Measurements from ENCODE around the gene FADS3.

Gene FADS3

DNA sequence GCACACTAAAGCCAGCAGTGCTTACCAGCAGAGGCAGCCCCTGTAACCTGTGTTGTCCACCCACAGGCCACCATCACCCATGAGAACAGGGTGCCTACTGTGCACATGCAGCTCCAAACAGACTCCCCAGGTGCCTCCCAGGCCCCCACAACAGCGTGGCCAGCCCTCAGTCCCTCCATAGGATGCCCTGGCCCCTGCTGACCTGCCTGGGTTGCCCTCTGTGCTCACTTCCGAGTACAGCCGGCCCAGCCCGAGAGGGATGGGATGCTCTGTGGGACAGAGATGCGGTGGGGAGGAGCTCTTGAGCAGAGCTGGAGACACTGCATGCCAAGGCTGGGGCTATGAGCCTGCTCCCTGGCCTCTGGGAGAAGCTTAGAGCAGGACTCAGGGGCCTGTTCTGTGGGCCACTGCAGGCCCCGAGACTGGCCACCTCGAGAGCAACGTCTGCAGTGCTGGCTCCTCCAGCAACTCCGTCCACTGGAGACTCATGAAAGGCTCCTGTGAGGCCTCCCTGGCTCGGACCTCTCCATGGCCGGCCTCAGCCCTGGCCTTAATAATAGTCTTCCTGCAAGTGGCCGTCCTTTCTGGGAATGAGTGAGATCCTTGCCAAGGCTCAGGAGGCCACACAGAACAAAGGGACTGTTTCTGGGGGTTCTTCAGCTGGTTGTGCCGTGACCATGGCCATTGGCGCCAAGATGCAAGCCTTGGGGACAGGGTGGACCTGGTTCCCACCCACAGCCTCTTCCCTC, 36.2 kb downstream of the FADS3 start:
- DNase-seq: no peak

- no peak for DNase-seq
These were observed 37.0 kb downstream of the FADS3 start for GRCh38 chr11:61854206-61854895.

- DNase-seq: no peak
These were observed 37.6 kb downstream of the FADS3 start for GRCh38 chr11:61853698-61854169.

DNA sequence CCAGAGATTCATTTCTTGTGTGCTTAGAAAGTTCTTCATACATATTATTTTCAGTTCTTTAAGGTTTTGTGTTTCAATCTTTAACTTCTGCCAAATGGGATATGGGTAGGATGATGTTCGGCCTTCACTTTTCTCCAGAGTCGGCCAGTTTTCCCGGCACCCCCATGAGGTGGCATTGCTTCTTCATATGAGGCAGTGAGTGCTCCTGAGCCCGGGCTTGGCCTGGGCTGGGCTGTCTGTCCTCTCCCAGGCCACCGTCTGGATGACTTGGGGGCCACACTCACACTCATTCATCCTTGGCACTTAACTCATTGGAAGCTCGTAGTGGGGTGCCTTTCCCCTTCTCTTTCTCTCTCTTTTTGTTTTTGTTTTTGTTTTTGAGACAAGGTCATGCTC, 39.4 kb downstream of the FADS3 start:
- DNase-seq: no peak

DNA sequence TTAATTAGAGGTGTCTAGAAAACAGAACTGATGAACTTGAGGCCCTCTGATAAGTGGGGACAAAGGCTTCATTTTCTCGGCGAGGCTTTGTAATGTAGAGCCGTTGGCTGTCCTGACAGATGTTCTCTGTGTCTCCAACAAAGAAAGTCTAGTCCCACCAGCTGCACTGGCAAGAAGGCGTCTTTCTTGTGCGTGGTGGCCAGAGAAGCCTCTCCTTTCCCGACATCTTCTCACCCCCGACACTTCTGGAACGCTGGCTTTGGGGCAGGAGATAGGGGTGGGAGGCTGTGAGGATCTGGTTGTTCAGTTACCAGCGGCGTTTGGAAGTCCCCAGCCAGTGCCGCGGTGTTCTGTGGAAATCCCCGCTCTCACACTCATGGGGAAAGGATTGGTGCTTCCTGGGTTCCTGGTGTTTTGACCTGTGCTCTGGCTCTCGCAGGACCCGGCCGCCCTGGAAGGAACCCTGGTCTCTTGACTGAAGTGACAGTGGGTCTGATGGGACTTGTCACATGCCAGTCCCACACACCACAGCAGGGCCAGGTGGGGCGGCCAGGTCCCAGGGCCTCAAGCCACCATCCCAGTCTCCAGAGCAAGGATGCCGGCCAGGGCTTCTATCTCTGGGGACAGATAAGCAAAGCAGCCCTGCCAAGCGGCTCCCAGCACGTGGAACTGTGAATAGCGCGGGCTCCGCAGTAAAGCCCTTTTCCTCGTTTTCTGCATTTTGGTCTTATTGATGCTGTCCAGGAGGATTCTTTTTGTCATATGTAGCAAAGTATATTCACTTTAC, 40.0 kb downstream of the FADS3 start:
- no peak for DNase-seq

GRCh38 chr11:61850687-61851086, 40.7 kb downstream of the FADS3 start:
- DNase-seq: no peak

DNA sequence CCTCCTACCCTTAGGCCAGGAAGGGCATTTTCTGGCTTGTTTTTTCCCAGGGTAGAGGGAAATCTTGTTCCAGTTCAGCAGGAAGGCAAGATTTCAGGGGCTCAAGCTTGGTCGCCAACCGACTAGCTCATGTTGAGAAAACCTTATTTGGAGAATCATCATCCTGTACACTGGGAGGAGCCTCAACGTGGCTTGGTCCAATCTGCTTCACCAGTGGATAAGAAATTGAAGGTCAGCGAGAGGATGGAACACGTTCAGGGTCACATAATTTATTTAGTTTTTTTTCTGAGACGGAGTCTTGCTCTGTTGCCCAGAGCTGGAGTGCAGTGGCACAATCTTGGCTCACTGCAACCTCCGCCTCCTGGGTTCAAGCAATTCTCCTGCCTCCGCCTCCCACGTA, 42.7 kb downstream of the FADS3 start:
- DNase-seq: no peak

GRCh38 chr11:61847914-61848581, 43.3 kb downstream of the FADS3 start:
- no peak for DNase-seq

- DNase-seq: no peak
These were observed 44.9 kb downstream of the FADS3 start for GRCh38 chr11:61846362-61847020.

DNA sequence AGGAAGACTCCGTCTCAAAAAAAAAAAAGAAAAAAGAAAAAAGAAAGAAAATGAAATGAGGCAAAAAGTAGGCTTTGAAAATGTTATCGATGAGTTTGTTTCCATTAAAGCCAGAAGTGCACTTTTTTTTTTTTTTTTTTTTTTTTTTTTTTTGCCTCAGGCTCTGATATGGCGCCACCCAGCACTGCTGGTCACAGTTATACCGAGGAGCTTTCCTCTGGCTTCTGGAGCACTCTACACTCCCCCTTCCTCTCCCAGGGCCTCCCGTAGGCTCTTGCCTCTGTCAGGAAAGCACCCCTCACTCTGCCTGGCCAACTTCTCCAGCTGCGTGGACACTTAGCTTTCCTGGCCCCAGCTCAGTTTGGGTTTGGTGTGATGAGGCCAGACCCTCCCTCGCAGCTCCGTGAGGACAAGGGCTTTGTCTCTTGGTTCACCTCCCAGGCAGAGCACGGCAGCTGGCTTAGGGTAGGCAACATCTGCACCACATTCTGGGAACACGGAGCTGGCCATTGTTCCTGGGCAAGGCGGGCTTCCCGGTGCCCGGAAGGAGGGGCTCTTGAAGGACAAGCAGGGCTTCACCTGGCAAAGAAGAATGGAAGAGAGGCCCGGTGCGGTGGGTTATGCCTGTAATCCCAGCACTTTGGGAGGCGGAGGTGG, 46.3 kb downstream of the FADS3 start:
- no peak for DNase-seq

- no peak for DNase-seq
These were observed 48.9 kb downstream of the FADS3 start for GRCh38 chr11:61842528-61842820.

DNA sequence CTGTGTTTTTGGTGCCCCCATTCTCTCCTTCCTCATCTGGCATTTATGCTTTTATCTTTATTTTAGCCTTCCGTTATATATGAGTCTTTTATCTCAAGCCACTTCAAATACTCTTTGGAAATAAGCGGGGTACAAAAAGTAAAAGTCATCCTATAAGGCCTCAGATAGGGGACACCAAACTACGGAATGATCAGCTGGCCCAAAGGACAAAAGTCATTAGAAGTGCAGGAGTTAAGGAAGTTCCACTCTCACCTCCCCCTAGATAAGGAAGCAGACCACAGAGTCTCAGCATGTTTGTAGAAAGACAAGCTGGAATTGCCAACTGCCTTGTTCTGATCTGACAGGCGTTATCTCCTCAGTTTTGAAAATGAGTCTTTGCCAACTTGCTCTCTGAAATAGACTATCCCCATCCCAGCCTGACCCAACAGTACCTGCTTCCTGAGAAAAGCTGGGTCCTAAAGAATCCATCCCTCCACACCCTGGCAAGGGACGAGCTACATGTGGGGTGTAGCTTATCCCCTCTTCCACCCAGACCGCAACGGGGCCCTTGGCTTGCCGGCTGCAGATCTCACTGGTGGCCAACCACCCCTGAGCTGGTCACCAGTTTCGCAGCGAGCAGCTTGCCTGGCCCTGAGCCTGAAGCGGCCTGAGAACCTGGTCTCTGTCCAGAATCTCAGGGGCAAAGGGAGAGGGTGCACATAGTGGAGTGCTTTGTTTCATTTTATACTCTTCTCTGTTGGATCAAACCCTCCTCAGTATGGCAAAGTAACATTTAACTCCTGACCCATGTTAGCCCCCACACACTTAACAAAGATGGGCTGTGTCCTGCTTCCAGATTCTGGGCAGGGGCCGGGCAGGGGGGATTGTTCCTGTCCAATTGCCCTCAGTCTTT, 49.5 kb downstream of the FADS3 start:
- no peak for DNase-seq

DNA sequence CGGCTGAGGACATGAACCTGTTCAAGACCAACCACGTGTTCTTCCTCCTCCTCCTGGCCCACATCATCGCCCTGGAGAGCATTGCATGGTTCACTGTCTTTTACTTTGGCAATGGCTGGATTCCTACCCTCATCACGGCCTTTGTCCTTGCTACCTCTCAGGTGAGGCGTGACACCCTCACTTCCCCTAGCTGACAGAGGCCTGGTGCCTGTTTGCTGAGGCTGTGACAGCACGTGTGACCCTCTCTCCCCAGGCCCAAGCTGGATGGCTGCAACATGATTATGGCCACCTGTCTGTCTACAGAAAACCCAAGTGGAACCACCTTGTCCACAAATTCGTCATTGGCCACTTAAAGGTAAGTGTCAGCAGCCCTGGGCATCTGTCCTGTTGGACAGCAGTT, 51.0 kb downstream of the FADS3 start:
- DNase-seq: no peak

- no peak for DNase-seq
These were observed 51.6 kb downstream of the FADS3 start for GRCh38 chr11:61839742-61840141.

DNA sequence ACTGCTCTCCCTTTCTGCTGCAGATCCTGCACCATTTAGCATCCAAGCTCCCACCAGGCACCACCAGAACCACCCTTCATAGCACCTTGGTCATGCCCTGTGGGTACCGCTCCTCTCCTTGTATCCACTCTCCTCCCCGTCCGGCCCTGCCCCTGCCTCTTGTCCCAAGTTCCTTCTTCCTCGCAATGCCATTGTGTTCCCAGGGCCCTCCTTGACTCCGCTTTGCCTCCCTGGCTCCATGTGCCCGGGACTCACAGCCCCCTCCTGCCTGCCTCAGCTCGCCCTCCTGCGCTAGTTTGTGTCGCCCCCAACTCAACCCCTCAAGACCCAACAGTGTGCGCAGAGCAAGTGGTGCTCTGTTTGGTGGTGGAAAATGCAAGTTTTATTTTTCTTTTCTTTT, 52.4 kb downstream of the FADS3 start:
- DNase-seq: no peak

DNA sequence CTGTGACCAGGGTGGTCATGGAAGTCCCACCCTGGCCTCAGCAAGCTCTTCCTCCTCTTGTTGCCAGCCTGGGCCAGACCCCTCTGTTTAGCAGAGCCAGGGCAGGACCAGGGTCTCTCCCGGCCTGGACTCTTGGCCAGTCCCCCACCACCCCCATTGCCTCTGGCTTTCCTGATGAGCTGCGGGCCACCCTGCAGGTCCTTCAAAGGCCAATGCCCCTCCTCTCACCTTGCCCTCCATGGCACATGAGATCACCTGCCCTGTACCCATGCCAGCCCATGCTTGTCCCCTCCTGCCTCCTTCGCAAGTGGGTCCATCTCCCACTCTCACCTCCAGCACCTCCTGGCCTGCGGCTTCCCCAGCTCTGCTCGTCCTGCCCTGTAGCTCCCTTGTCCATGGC, 52.8 kb downstream of the FADS3 start:
- no peak for DNase-seq

GRCh38 chr11:61837411-61838005, 53.8 kb downstream of the FADS3 start:
- DNase-seq: no peak

- DNase-seq: no peak
These were observed 55.2 kb downstream of the FADS3 start for GRCh38 chr11:61836193-61836592.

- peak in 1 of 2 experiments; percentile 44 for DNase-seq
These were observed 56.9 kb downstream of the FADS3 start for GRCh38 chr11:61834278-61835048.

DNA sequence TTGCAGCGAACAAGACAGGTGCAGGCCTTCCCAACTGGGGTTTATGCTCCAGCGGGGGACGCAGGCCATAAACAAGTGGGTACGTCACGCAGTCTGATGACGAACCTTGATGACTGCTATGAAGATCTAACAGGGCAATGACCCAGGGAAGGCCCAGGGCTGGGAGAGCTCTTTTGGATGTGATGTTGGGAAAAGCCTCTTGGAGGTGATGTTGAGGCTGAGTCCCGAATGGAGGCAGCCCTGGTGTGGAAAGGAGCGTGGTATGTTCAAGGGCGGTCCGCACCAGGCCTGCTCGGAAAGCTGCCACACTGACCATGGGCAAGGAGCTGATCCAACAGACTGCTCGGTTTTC, 57.4 kb downstream of the FADS3 start:
- DNase-seq: no peak

All from SHP77 (cell line).